ENCODE results near the gene LMTK3.

DNA sequence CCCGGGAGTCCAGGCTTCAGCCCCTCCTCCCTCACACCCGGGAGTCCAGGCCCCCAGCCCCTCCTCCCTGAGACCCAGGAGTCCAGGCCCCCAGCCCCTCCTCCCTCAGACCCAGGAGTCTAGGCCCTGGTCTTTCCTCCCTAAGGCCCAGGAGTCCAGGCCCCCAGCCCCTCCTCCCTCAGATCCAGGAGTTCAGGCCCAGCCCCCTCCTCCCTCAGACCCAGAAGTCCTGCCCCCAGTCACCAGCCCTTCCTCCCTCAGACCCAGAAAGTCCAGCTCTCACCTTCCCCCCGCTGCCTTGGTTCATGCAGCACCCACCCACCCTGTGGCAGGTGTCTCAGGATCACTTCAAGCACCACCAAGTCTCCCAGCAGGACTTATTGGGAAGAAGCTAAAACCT lies 28.3 kb downstream of the LMTK3 start:
- TF ChIP-seq, protein P1, sequence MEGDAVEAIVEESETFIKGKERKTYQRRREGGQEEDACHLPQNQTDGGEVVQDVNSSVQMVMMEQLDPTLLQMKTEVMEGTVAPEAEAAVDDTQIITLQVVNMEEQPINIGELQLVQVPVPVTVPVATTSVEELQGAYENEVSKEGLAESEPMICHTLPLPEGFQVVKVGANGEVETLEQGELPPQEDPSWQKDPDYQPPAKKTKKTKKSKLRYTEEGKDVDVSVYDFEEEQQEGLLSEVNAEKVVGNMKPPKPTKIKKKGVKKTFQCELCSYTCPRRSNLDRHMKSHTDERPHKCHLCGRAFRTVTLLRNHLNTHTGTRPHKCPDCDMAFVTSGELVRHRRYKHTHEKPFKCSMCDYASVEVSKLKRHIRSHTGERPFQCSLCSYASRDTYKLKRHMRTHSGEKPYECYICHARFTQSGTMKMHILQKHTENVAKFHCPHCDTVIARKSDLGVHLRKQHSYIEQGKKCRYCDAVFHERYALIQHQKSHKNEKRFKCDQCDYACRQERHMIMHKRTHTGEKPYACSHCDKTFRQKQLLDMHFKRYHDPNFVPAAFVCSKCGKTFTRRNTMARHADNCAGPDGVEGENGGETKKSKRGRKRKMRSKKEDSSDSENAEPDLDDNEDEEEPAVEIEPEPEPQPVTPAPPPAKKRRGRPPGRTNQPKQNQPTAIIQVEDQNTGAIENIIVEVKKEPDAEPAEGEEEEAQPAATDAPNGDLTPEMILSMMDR (IDR thresholded peaks at IDR 0.05) = no peak
- TF ChIP-seq, protein P2, sequence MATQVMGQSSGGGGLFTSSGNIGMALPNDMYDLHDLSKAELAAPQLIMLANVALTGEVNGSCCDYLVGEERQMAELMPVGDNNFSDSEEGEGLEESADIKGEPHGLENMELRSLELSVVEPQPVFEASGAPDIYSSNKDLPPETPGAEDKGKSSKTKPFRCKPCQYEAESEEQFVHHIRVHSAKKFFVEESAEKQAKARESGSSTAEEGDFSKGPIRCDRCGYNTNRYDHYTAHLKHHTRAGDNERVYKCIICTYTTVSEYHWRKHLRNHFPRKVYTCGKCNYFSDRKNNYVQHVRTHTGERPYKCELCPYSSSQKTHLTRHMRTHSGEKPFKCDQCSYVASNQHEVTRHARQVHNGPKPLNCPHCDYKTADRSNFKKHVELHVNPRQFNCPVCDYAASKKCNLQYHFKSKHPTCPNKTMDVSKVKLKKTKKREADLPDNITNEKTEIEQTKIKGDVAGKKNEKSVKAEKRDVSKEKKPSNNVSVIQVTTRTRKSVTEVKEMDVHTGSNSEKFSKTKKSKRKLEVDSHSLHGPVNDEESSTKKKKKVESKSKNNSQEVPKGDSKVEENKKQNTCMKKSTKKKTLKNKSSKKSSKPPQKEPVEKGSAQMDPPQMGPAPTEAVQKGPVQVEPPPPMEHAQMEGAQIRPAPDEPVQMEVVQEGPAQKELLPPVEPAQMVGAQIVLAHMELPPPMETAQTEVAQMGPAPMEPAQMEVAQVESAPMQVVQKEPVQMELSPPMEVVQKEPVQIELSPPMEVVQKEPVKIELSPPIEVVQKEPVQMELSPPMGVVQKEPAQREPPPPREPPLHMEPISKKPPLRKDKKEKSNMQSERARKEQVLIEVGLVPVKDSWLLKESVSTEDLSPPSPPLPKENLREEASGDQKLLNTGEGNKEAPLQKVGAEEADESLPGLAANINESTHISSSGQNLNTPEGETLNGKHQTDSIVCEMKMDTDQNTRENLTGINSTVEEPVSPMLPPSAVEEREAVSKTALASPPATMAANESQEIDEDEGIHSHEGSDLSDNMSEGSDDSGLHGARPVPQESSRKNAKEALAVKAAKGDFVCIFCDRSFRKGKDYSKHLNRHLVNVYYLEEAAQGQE (IDR thresholded peaks at IDR 0.05; ENCODE audit: insufficient read depth in 1 of 2, low read depth in 2 of 2, low read length in 1 of 2) = no peak
